ENCODE data around the gene NEUROD1. TPM values are rescaled to one million over a fixed set of nuclear protein-coding genes. Genes with fewer than 3 reads are reported as not detected.

The NEUROD1 gene
- total and polyA plus RNA-seq, 8 donors: 0.75 to 2.1 (median 1.2) TPM; not detected in 2

DNA sequence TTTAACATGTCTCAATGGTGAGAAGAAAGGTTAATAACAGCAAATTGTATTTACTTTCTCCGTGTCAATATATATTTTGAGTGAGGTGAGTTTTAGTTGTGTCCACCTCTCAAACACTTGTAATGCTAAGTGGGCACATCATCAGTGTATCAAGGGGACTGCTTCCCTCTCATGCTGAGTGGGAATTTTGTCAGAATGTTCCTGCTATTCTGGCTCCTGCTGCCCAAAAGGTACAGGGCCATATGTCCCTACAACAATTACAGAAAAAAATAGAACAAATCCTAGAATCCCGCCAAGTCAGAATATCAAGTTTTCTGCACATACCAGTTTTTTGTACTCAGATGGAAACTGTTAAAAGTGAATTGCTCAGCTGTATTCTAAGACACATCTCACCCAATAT lies 18.0 kb downstream of the NEUROD1 start:
- H3K4me1 ChIP-seq: peaks cover under 1% of the 10 kb centered on the region in 2 donors
- ATAC-seq (no peak), DNase-seq (no peak)
- no peak overlapping the region for H3K27ac ChIP-seq
- no peak for TF ChIP-seq CTCF (IDR thresholded peaks at IDR 0.05)
- no peaks in the 10 kb centered on the region for H3K36me3 ChIP-seq
- intact Hi-C loops (cut with DNase I): no loop called here
- peaks cover 0 to 17% of the 10 kb centered on the region in 2 donors for H3K9me3 ChIP-seq
- H3K4me3 ChIP-seq: no peak overlapping the region
- peaks cover 0 to 34% of the 10 kb centered on the region in 2 donors for H3K27me3 ChIP-seq

DNA sequence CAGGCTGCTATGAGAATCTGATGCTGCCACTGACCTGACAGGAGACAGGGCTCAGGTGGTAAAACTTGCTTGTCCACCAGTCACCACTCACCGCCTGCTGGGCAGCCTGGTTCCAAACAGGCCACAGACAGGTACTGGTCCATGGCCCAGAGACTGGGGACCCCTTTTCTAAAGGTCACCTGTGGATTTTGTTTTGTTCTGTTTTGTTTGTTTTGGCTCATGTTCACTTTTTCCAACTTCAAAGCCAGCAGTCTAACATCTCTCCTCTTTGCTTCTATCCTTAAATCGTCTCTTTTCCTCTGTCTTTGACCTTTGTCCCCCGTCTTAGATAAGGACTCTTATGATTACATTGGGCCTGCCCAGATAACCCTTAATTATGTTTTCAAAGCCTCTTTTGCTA lies 20.1 kb downstream of the NEUROD1 start:
- Histone ChIP-seq H3K27me3 (peaks cover 2 to 53% of the 10 kb centered on the region in 2 donors), H3K9me3 (peaks cover 0 to 2% of the 10 kb centered on the region in 2 donors), H3K36me3 (no peaks in the 10 kb centered on the region), H3K4me1 (peaks cover 5 to 11% of the 10 kb centered on the region in 2 donors), H3K4me3 (no peak overlapping the region), H3K27ac (no peak overlapping the region)
- TF ChIP-seq CTCF (IDR thresholded peaks at IDR 0.05): no peak
- DNase-seq (no peak), ATAC-seq (no peak)
- intact Hi-C loops (cut with DNase I): no loop called here

DNA sequence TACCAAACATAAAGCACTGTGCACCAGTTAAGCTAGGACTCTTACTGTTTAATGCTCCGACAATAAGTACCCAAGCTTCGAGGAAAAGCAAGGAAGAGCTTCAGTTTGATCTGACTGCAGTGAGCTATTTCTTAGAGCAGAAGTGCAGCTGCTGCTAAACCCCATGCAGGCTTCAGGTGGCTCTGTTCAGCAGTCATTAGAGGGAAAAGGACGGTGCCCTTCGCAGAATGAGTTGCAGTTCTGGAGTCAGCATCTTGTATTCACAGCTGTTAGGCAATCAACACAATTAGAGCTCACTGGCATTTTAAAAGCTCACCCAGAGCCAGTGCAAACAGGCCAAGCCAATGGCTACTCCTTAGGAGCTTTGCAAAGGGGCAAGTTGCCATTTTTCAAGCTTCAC lies 21.9 kb downstream of the NEUROD1 start:
- Histone ChIP-seq H3K4me1 (peaks cover 5 to 11% of the 10 kb centered on the region in 2 donors), H3K9me3 (no peaks in the 10 kb centered on the region), H3K36me3 (no peaks in the 10 kb centered on the region), H3K27me3 (peaks cover 2 to 57% of the 10 kb centered on the region in 2 donors), H3K4me3 (no peak overlapping the region), H3K27ac (no peak overlapping the region)
- intact Hi-C loops (cut with DNase I): no loop called here
- ATAC-seq (no peak), DNase-seq (no peak)
- no peak for TF ChIP-seq CTCF (IDR thresholded peaks at IDR 0.05)

GRCh38 chr2:181657379-181657778 lies 22.9 kb downstream of the NEUROD1 start:
- no peak for TF ChIP-seq CTCF (IDR thresholded peaks at IDR 0.05)
- Histone ChIP-seq H3K27ac (no peak overlapping the region), H3K27me3 (peaks cover 2 to 57% of the 10 kb centered on the region in 2 donors), H3K36me3 (no peaks in the 10 kb centered on the region), H3K4me3 (peak overlapping the region in 1 of 2 donors; percentile 52), H3K9me3 (no peaks in the 10 kb centered on the region), H3K4me1 (peaks cover 5 to 11% of the 10 kb centered on the region in 2 donors)
- intact Hi-C loops (cut with DNase I): no loop called here
- DNase-seq (no peak), ATAC-seq (no peak)

- Histone ChIP-seq H3K36me3 (no peaks in the 10 kb centered on the region), H3K4me3 (peak within 1 kb of the TSS; percentile 47 to 52), H3K27ac (no peak within 1 kb of the TSS), H3K9me3 (no peaks in the 10 kb centered on the region), H3K27me3 (peaks cover 2 to 57% of the 10 kb centered on the region in 2 donors), H3K4me1 (peaks cover 5 to 11% of the 10 kb centered on the region in 2 donors)
- peak in 3 of 4 donors; percentile 25 to 88 (median 68) for DNase-seq
- intact Hi-C loops (cut with DNase I): no loop called here
- TF ChIP-seq CTCF (IDR thresholded peaks at IDR 0.05): no peak
- ATAC-seq: peak; percentile 98
Observed at GRCh38 chr2:181656450-181657291, 23.6 kb downstream of the NEUROD1 start, which contains the start of gene CERKL. CERKL (minus strand) TSS chr2:181657105; CDS start chr2:181657006, 99 bp downstream.
